ENCODE measurements around the gene BANF2.
"Not testable (repeated sequence)": the region's sequence is repeated elsewhere in the genome, so short reads cannot be mapped to it uniquely, and the experiment has no call there.

Gene BANF2

DNA sequence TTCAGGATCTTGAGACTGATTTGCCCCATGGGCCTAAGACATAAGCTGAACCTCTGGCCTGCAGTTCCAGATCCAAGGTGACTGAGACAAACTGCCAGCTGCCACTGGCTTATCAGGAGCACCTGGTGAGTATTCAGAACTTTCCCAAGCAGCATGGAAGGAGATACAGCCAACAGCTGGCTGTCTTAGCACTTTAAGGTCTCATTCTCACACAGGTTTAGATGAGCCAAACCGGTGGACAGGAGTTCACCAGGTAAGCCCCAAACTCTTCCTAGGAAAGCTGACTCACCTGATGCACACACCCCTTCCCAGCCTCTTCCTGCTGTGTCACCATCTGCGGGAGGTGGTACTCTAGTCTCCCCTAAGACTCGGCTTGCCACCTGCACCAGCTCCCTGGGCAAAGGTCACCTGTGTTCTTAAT, at the start of gene BANF2:
Gene BANF2 (plus strand): TSS at position 36 of the 421 bp plus-strand sequence. CDS start 25,060 bp downstream, outside the sequence.
- no peak for DNase-seq (ENCODE audit: low spot score)

DNA sequence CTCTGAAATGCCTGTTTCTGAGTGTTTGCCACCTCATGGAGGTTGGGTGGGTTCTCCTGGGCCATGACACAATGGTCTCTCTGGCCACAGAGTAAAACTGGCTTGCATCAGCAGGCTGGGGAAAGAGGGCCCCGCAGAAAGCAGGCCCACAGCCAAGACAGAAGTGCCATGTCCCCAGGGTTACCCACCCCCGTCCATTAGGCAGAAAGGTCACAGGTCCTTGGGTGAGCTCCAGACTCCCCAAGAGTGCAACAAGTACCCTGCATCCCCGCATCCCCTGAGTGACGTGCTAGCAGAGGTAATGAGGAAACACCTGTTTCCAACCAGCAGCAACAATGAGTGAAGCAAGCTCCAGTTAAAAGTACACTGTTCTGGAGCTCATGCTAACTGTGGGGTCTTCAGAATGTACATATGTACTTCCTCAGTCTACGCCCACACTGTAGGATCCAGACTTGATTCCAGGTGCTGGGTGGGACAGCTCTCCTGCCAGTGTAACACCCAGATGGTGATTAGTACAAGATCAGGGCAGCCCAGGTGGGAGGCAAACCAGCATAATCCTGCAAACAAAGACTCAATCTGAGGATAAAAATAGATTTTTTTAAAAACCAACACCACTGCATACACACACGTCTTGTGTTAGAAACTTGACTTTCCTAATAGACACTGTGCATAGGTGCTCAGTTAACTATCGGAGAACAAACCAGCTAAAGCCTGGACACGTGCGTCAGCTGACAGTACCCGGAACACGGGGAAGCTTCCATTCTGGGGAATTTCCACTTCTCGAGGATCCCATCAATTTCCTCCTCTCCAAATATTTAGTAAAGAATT, 49.3 kb upstream of the BANF2 start:
- DNase-seq (ENCODE audit: low spot score), result no peak

- DNase-seq (ENCODE audit: low spot score), result no peak
These were observed 48.5 kb upstream of the BANF2 start for GRCh38 chr20:17651129-17651759.

DNA sequence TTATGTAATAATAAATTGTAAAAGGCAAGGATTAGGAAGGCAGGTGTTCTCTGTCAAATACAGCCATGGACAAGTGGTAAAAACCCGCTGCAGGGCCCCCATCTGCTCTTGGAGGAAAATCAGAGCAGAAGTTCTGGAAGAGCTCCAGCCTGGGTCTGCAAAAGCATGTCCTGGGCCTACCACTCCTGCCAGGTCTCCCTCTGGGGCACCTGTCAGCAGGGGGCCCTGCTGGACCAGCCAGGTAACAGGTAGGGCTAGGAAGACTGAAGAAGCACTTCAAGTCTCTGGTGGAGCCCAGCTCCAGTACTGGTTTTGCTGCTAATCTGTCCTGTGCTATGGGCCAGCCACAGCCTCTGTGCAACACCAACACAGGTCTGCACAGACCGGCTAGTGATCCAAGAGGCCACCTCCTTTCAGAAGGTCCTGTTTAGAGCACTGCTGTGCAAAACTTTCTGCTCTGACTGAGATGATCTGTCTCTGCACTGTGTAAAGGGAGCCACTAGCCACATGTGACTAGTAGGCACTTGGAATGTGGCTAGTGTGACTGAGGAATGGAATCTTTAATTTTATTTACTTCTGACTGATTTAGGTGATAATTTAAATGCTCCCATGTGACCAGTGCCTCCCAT, 47.9 kb upstream of the BANF2 start:
- no peak for DNase-seq (ENCODE audit: low spot score)

GRCh38 chr20:17652411-17652810, 47.4 kb upstream of the BANF2 start:
- DNase-seq (ENCODE audit: low spot score), result no peak

DNA sequence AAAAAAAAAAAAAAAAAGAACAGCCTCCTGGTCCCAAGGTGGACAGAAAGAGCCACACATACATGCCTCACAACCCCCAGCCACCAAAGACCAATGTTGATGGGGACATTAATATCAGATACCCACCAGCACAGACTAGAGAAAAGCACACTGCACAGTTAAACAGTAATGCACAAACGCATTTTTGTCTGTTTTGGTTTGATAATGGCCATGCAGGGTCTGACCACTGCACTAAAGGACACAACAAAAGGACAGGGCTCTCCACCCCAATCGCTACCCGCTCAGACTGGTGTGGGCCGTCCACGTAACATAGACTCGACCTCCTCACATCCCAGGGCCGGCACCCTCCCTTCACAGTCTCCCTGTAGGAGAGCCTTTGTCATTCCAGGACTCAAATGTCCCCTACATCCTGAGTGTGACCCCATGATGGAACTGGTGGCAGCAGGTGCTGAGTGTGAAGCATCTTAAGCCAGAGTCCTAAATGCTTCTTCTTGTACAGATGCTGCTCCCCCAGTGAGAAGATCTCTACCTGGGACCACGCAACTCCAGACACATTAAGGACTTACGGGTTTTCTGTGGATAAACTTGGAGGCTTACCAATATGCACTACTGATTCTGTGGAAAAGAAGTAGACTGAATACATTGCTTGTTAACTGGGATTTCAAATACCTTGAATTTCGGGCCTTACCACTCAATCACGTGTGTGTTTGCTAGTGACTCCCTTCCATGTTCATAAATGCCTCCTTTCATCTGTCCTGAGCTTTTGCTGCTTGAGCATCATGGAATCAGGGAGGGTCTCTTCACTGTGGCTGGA, 45.7 kb upstream of the BANF2 start:
- no peak for DNase-seq (ENCODE audit: low spot score)

- no peak for DNase-seq (ENCODE audit: low spot score)
These were observed 45.0 kb upstream of the BANF2 start for GRCh38 chr20:17654649-17655285.

DNA sequence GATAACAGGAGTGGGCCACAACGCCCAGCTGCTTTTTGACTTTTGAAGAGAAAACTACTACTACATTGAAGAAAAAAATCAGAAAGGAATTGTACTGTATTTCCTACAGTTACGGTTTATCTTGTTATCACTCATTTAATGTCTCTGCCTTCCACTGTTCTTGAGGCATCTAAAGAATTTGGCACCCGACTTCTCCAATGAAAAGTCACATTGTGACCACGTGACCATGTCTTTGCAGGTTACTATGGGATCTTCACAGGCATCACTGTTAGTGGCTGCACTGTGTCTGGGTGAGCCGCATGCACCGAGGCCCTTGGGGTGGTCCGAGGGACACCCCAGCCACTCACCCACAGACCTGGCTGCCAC, 44.5 kb upstream of the BANF2 start:
- DNase-seq (ENCODE audit: low spot score), result no peak

DNA sequence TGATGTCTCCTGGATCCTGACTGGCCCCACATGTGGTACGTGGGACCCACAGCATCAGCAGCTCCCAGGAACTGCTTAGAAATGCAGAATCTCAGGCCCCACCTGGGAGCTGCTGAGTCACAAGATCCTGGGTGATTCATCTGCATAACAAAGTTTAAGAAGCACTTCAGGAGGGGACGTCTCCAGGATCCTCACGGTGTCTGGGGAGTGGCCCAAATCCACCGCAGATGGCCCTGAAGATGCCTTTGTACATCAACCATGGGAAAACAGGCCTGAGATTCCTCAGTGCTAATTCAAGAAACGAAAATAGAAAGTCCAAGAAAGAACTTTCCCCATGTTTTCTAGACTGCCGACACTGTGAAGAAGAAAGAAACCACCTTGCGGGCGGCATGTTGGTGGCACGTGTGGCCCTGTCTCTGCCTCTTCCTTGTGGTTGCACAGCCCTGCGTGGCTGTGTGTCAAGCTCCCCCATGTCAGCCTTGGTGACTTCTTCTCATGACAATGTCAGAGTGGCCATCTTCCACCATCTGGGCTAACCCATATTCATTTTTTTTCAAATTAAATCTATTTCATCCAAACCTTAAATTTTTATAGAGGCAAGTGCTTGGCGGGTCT, 43.8 kb upstream of the BANF2 start:
- no peak for DNase-seq (ENCODE audit: low spot score)

DNA sequence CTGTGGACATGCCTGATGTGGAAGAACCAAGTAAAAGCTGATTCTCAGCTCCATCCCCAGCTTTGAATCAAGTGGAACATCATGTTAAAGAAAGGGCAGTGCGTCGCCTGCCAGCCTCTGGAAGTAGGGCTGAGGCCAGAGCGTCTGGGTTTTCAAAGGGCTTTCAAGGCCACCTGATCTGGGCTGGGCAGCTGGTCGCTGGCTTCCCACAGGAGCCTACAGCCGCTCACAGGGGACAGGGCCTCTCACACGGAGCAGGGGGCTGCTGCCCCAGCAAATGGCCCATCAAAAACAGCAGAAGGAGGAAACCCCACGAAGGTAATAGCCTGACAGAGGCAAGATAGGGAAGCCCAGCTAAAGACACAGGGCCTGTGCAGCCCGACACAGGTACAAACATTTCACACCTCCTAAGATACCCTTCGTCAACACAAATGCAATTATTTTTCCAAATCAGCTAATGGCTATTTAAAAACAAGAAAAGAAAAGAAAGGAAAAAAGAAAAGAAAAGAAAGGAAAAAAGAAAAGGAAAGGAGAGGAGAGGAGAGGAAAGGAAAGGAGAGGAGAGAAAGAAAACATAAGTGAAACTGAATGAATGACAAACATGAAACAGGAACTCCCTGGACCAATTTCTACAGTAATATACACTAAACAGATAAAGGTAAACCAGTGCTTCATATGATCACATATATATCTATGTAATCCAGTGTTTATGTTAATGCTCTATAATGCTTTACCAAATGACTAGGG, 42.5 kb upstream of the BANF2 start:
- DNase-seq (ENCODE audit: low spot score), result no peak

GRCh38 chr20:17657898-17658647, 41.7 kb upstream of the BANF2 start:
- no peak for DNase-seq (ENCODE audit: low spot score)

DNA sequence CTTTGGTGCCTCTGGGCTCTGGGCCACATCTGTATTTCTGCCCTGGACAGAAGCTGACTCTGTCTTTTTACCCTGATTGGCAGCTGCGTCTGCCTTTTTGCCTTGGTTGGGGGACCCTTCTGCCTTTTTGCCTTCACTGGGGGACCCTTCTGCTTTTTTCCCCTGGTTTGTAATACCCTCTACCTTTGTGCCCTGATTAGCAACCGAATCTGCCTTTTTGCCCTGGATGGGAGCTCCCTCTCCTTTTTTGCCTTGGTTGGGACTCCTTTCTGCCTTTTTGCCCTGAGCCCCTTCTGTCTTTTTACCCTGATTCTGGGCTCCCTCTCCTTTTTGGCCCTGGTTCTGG, 41.1 kb upstream of the BANF2 start:
- no peak for DNase-seq (ENCODE audit: low spot score)

DNA sequence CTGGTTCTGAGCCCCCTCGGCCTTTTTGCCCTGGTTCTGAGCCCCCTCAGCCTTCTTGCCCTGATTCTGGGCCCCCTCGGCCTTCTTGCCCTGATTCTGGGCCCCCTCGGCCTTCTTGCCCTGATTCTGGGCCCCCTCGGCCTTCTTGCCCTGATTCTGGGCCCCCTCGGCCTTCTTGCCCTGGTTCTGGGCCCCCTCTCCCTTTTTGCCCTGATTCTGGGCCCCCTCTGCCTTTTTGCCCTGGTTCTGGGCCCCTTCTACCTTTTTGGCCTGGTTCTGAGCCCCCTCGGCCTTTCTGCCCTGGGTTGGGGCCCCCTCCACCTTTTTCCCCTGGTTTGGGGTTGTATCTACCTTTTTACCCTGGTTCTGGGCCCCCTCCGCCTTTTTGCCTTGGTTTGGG, 40.4 kb upstream of the BANF2 start:
- DNase-seq (ENCODE audit: low spot score), result not testable (repeated sequence)

DNA sequence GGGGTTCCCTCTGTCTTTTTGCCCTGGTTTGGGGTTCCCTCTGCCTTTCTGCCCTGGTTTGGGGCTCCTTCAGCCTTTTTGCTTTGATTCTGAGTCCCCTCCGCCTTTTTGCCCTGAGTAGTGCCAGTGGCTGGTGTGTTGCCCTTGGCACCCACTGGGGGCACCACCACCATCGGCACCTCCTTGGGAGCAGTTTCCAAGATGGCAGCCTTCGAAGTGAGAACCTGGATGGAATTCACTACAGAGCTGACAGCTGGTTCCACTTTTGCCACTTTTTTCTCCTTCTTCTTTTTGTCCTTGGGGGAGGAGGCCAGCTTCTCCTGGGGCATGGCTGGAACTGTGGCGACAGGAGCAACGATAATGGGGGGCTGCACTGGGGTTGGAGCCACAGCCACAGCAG, 40.0 kb upstream of the BANF2 start:
- DNase-seq (ENCODE audit: low spot score), result no peak

GRCh38 chr20:17660667-17661066, 39.1 kb upstream of the BANF2 start:
- no peak for DNase-seq (ENCODE audit: low spot score)

- no peak for DNase-seq (ENCODE audit: low spot score)
These were observed 38.5 kb upstream of the BANF2 start for GRCh38 chr20:17661121-17661744.

- DNase-seq (ENCODE audit: low spot score), result no peak
These were observed 37.3 kb upstream of the BANF2 start for GRCh38 chr20:17662333-17663039.

- DNase-seq (ENCODE audit: low spot score), result no peak
These were observed 36.7 kb upstream of the BANF2 start for GRCh38 chr20:17663040-17663399.

- DNase-seq (ENCODE audit: low spot score), result no peak
These were observed 36.3 kb upstream of the BANF2 start for GRCh38 chr20:17663486-17663885.

Measured in CD4-positive, alpha-beta T cell treated with Interleukin-2 at 100 ng/mL for 4 hours (primary cell).